Astrocyte (in vitro differentiated cells and primary cell): ENCODE results near the gene PHACTR4.

Source experiments
- EZH2 ChIP-seq: IDR thresholded peaks from 2 replicates; pipeline ENCODE4 v1.6.1; 2012; ENCODE audit warnings: mild to moderate bottlenecking, low read length, inconsistent platforms; ENCODE audit not compliant: insufficient read depth
- TF ChIP-seq, protein P1 (sequence below): IDR thresholded peaks from 2 replicates; pipeline ENCODE4 v1.5.1; 2011; ENCODE audit warnings: low read depth, mild to moderate bottlenecking, inconsistent platforms, low read length, moderate library complexity; ENCODE audit not compliant: insufficient read depth

- TF ChIP-seq, protein P1, sequence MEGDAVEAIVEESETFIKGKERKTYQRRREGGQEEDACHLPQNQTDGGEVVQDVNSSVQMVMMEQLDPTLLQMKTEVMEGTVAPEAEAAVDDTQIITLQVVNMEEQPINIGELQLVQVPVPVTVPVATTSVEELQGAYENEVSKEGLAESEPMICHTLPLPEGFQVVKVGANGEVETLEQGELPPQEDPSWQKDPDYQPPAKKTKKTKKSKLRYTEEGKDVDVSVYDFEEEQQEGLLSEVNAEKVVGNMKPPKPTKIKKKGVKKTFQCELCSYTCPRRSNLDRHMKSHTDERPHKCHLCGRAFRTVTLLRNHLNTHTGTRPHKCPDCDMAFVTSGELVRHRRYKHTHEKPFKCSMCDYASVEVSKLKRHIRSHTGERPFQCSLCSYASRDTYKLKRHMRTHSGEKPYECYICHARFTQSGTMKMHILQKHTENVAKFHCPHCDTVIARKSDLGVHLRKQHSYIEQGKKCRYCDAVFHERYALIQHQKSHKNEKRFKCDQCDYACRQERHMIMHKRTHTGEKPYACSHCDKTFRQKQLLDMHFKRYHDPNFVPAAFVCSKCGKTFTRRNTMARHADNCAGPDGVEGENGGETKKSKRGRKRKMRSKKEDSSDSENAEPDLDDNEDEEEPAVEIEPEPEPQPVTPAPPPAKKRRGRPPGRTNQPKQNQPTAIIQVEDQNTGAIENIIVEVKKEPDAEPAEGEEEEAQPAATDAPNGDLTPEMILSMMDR, result no peak
- no peak for TF ChIP-seq EZH2
Observed at GRCh38 chr1:28507247-28507645, 137.7 kb downstream of the PHACTR4 start.
